ENCODE results near the gene KLF2.
A peak's percentile ranks its signal among the peaks of the same experiment; 100 is the strongest.

Gene KLF2

DNA sequence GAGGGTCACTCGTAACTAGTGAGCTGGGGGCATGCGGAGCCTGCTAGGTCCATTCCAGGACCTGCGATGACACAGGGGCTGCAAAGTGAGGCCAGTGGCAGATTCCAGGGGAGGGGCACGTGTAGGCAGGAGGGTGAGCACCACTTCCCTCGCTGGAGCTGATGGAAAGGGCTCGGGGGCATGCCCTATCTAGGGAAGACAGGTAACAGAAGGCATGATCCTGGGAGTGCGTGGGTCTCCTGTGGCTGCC, 51.2 kb downstream of the KLF2 start:
- Histone ChIP-seq H3K27me3 (ENCODE audit: insufficient read depth, low read length, poor library complexity) (no peaks in the 10 kb centered on the region), H3K4me1 (ENCODE audit: insufficient read depth, low read length) (peaks cover 49% of the 10 kb centered on the region), H3K79me2 (ENCODE audit: insufficient read depth, low read length) (no peaks in the 10 kb centered on the region), H4K20me1 (ENCODE audit: insufficient read depth, low read length) (peaks cover 50% of the 10 kb centered on the region), H3K4me2 (ENCODE audit: insufficient read depth, low read length) (no peak overlapping the region), H3K27ac (ENCODE audit: low read length) (no peak overlapping the region), H2AFZ (ENCODE audit: low read depth, low read length) (no peak overlapping the region), H3K9ac (ENCODE audit: low read depth, low read length) (no peak overlapping the region), H3K9me3 (ENCODE audit: insufficient read depth, low read length, severe bottlenecking) (no peaks in the 10 kb centered on the region), H3K36me3 (ENCODE audit: insufficient read depth, low read length) (peaks cover 46% of the 10 kb centered on the region), H3K4me3 (ENCODE audit: low read depth in 1 of 2, low read length in 2 of 2) (no peak overlapping the region)
- TF ChIP-seq, protein P1, sequence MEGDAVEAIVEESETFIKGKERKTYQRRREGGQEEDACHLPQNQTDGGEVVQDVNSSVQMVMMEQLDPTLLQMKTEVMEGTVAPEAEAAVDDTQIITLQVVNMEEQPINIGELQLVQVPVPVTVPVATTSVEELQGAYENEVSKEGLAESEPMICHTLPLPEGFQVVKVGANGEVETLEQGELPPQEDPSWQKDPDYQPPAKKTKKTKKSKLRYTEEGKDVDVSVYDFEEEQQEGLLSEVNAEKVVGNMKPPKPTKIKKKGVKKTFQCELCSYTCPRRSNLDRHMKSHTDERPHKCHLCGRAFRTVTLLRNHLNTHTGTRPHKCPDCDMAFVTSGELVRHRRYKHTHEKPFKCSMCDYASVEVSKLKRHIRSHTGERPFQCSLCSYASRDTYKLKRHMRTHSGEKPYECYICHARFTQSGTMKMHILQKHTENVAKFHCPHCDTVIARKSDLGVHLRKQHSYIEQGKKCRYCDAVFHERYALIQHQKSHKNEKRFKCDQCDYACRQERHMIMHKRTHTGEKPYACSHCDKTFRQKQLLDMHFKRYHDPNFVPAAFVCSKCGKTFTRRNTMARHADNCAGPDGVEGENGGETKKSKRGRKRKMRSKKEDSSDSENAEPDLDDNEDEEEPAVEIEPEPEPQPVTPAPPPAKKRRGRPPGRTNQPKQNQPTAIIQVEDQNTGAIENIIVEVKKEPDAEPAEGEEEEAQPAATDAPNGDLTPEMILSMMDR (IDR thresholded peaks at IDR 0.05; ENCODE audit: borderline replicate concordance, extremely low read depth, low read length, poor library complexity, severe bottlenecking): no peak
- TF ChIP-seq EZH2 (IDR thresholded peaks at IDR 0.05; ENCODE audit: borderline replicate concordance, low read depth, low read length, severe bottlenecking): no peak
- no peak for ATAC-seq (ENCODE audit: insufficient read depth, low read depth)
- no peak for DNase-seq

GRCh38 chr19:16376241-16376640, 51.6 kb downstream of the KLF2 start:
- no peak for ATAC-seq (ENCODE audit: insufficient read depth, low read depth)
- Histone ChIP-seq H3K27me3 (ENCODE audit: insufficient read depth, low read length, poor library complexity) (no peaks in the 10 kb centered on the region), H2AFZ (ENCODE audit: low read depth, low read length) (no peak overlapping the region), H3K79me2 (ENCODE audit: insufficient read depth, low read length) (no peaks in the 10 kb centered on the region), H3K4me1 (ENCODE audit: insufficient read depth, low read length) (peaks cover 46% of the 10 kb centered on the region), H3K36me3 (ENCODE audit: insufficient read depth, low read length) (peaks cover 46% of the 10 kb centered on the region), H3K9ac (ENCODE audit: low read depth, low read length) (no peak overlapping the region), H4K20me1 (ENCODE audit: insufficient read depth, low read length) (peaks cover 47% of the 10 kb centered on the region), H3K4me3 (ENCODE audit: low read depth in 1 of 2, low read length in 2 of 2) (no peak overlapping the region), H3K27ac (ENCODE audit: low read length) (no peak overlapping the region), H3K9me3 (ENCODE audit: insufficient read depth, low read length, severe bottlenecking) (no peaks in the 10 kb centered on the region), H3K4me2 (ENCODE audit: insufficient read depth, low read length) (no peak overlapping the region)
- no peak for DNase-seq
- no peak for TF ChIP-seq EZH2 (IDR thresholded peaks at IDR 0.05; ENCODE audit: borderline replicate concordance, low read depth, low read length, severe bottlenecking)
- TF ChIP-seq, protein P1 (IDR thresholded peaks at IDR 0.05; ENCODE audit: borderline replicate concordance, extremely low read depth, low read length, poor library complexity, severe bottlenecking): no peak

- no peaks in the 10 kb centered on the region for H3K27me3 ChIP-seq (ENCODE audit: insufficient read depth, low read length, poor library complexity)
- peaks cover 48% of the 10 kb centered on the region for H3K36me3 ChIP-seq (ENCODE audit: insufficient read depth, low read length)
- H3K9me3 ChIP-seq (ENCODE audit: insufficient read depth, low read length, severe bottlenecking): no peaks in the 10 kb centered on the region
- no peak overlapping the region for H2AFZ ChIP-seq (ENCODE audit: low read depth, low read length)
- DNase-seq (peak; percentile 43), ATAC-seq (ENCODE audit: insufficient read depth, low read depth) (peak; percentile 69)
- H4K20me1 ChIP-seq (ENCODE audit: insufficient read depth, low read length): peaks cover 46% of the 10 kb centered on the region
- peaks cover 41% of the 10 kb centered on the region for H3K4me1 ChIP-seq (ENCODE audit: insufficient read depth, low read length)
- H3K4me3 ChIP-seq (ENCODE audit: low read depth in 1 of 2, low read length in 2 of 2): no peak overlapping the region
- H3K4me2 ChIP-seq (ENCODE audit: insufficient read depth, low read length): no peak overlapping the region
- H3K9ac ChIP-seq (ENCODE audit: low read depth, low read length): no peak overlapping the region
- TF ChIP-seq EZH2 (IDR thresholded peaks at IDR 0.05; ENCODE audit: borderline replicate concordance, low read depth, low read length, severe bottlenecking): no peak
- TF ChIP-seq, protein P1 (IDR thresholded peaks at IDR 0.05; ENCODE audit: borderline replicate concordance, extremely low read depth, low read length, poor library complexity, severe bottlenecking): peak; percentile 68
- H3K79me2 ChIP-seq (ENCODE audit: insufficient read depth, low read length): no peaks in the 10 kb centered on the region
- no peak overlapping the region for H3K27ac ChIP-seq (ENCODE audit: low read length)
Measured at GRCh38 chr19:16376649-16377048, 52.0 kb downstream of the KLF2 start.

DNA sequence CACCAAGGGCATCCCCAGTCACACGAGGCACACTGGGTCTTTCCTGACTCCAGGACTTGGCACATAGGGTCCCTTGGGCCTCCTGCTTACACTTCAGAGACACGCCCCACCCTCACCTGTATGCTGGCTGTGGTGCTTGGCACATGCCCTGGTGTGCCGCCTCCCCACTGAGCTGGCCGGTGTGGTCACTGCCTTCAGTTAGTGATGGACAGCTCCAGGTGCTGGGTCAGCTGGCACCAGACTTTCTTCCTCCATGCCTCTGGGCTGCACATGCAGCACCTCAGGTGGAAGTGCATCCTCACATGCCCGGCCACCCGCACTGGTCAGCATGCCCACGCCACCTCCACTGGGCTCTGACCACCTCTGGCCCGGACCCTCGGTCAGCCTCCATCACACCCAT, 52.9 kb downstream of the KLF2 start:
- Histone ChIP-seq H3K4me3 (ENCODE audit: low read depth in 1 of 2, low read length in 2 of 2) (no peak overlapping the region), H3K27me3 (ENCODE audit: insufficient read depth, low read length, poor library complexity) (no peaks in the 10 kb centered on the region), H4K20me1 (ENCODE audit: insufficient read depth, low read length) (peaks cover 37% of the 10 kb centered on the region), H3K9me3 (ENCODE audit: insufficient read depth, low read length, severe bottlenecking) (no peaks in the 10 kb centered on the region), H3K79me2 (ENCODE audit: insufficient read depth, low read length) (no peaks in the 10 kb centered on the region), H3K27ac (ENCODE audit: low read length) (no peak overlapping the region), H3K36me3 (ENCODE audit: insufficient read depth, low read length) (peaks cover 50% of the 10 kb centered on the region), H2AFZ (ENCODE audit: low read depth, low read length) (no peak overlapping the region), H3K4me1 (ENCODE audit: insufficient read depth, low read length) (peaks cover 33% of the 10 kb centered on the region), H3K9ac (ENCODE audit: low read depth, low read length) (no peak overlapping the region), H3K4me2 (ENCODE audit: insufficient read depth, low read length) (no peak overlapping the region)
- no peak for TF ChIP-seq EZH2 (IDR thresholded peaks at IDR 0.05; ENCODE audit: borderline replicate concordance, low read depth, low read length, severe bottlenecking)
- TF ChIP-seq, protein P1 (IDR thresholded peaks at IDR 0.05; ENCODE audit: borderline replicate concordance, extremely low read depth, low read length, poor library complexity, severe bottlenecking): no peak
- ATAC-seq (ENCODE audit: insufficient read depth, low read depth) (no peak), DNase-seq (no peak)
